Liver (tissue), 9 donors: ENCODE results near the gene MOB3B. TPM values are rescaled to one million over a fixed set of nuclear protein-coding genes. Genes with fewer than 3 reads are reported as not detected.

Source experiments
- DNase-seq: peaks from one replicate; pipeline ENCODE4 v3.0.0-alpha.2; 2017; ENCODE audit warnings: low spot score
- H3K27ac ChIP-seq, 2 donors: one replicate each; pipeline ENCODE4 v1.7.0; 2013; ENCODE audit warnings: inconsistent platforms in 2 of 2, low read length in 2 of 2, control low read depth in 1 of 2, low read depth in 1 of 2, mild to moderate bottlenecking in 1 of 2
- H3K27me3 ChIP-seq, 4 donors: one replicate each; pipeline versions ENCODE4 v1.6.1 to v1.7.0; 2013; ENCODE audit warnings: low read length in 3 of 4, inconsistent platforms in 1 of 4, mild to moderate bottlenecking in 1 of 4, moderate library complexity in 1 of 4; ENCODE audit not compliant: control insufficient read depth in 4 of 4, insufficient read depth in 4 of 4
- H3K36me3 ChIP-seq, 4 donors: one replicate each; pipeline versions ENCODE4 v1.6.1 to v1.7.0; 2013; ENCODE audit warnings: low read length in 3 of 4, mild to moderate bottlenecking in 3 of 4, low read depth in 1 of 4, moderate library complexity in 1 of 4; ENCODE audit not compliant: control insufficient read depth in 4 of 4, insufficient read depth in 3 of 4
- H3K4me1 ChIP-seq, 4 donors: one replicate each; pipeline versions ENCODE4 v1.6.1 to v1.7.0; 2013; ENCODE audit warnings: low read length in 3 of 4, mild to moderate bottlenecking in 3 of 4, moderate library complexity in 1 of 4; ENCODE audit not compliant: control insufficient read depth in 4 of 4, insufficient read depth in 4 of 4
- H3K4me3 ChIP-seq, 3 donors: one replicate each; pipeline versions ENCODE4 v1.6.1 to v1.7.0; 2013; ENCODE audit warnings: low read length in 3 of 3, control low read depth in 1 of 3, low read depth in 1 of 3, mild to moderate bottlenecking in 1 of 3
- H3K9ac ChIP-seq, 2 donors: one replicate each; pipeline ENCODE4 v1.7.0; 2013; ENCODE audit warnings: low read length in 2 of 2, mild to moderate bottlenecking in 2 of 2, moderate library complexity in 2 of 2, control low read depth in 1 of 2, low read depth in 1 of 2
- H3K9me3 ChIP-seq, 4 donors: one replicate each; pipeline versions ENCODE4 v1.6.1 to v1.7.0; 2013; ENCODE audit warnings: low read length in 3 of 4; ENCODE audit not compliant: control insufficient read depth in 4 of 4
- EGR1 ChIP-seq, 2 donors: IDR thresholded peaks; 2 replicates each; pipeline ENCODE4 v1.6.1; 2016 to 2018; ENCODE audit warnings: antibody characterized with exemption in 2 of 2, low read depth in 2 of 2
- FOXA1 ChIP-seq: IDR thresholded peaks from 2 replicates; pipeline ENCODE4 v1.6.1; 2016; ENCODE audit warnings: antibody characterized with exemption
- GABPA ChIP-seq, 2 donors: IDR thresholded peaks in 1 of 2; conservative IDR thresholded peaks in 1 of 2; 2 replicates each; pipeline ENCODE4 v1.6.1; 2016; ENCODE audit warnings: antibody characterized with exemption in 2 of 2, mild to moderate bottlenecking in 1 of 2, moderate library complexity in 1 of 2
- HNF4A ChIP-seq, 2 donors: conservative IDR thresholded peaks; 2 replicates each; pipeline ENCODE4 v1.6.1; 2016; ENCODE audit warnings: antibody characterized with exemption in 2 of 2, mild to moderate bottlenecking in 2 of 2
- HNF4G ChIP-seq: IDR thresholded peaks from 2 replicates; pipeline ENCODE4 v1.6.1; 2016; ENCODE audit warnings: antibody characterized with exemption
- JUND ChIP-seq, 2 donors: IDR thresholded peaks; 2 replicates each; pipeline ENCODE4 v1.6.1; 2016; ENCODE audit warnings: antibody characterized with exemption in 2 of 2
- NR2F2 ChIP-seq: IDR thresholded peaks from 2 replicates; pipeline ENCODE4 v1.6.1; 2016; ENCODE audit warnings: antibody characterized with exemption
- RAD21 ChIP-seq, 2 donors: IDR thresholded peaks; 2 replicates each; pipeline ENCODE4 v1.6.1; 2016; ENCODE audit warnings: antibody characterized with exemption in 2 of 2, mild to moderate bottlenecking in 2 of 2
- RXRA ChIP-seq, 2 donors: IDR thresholded peaks; 2 replicates each; pipeline ENCODE4 v1.6.1; 2017 to 2018; ENCODE audit warnings: antibody characterized with exemption in 2 of 2, mild to moderate bottlenecking in 1 of 2
- SP1 ChIP-seq: IDR thresholded peaks from 2 replicates; pipeline ENCODE4 v1.6.1; 2018; ENCODE audit warnings: antibody characterized with exemption, mild to moderate bottlenecking
- TAF1 ChIP-seq: conservative IDR thresholded peaks from 2 replicates; pipeline ENCODE4 v1.6.1; 2016; ENCODE audit warnings: antibody characterized with exemption, mild to moderate bottlenecking
- YY1 ChIP-seq: IDR thresholded peaks from 2 replicates; pipeline ENCODE4 v1.6.1; 2016; ENCODE audit warnings: antibody characterized with exemption, mild to moderate bottlenecking
- ZBTB33 ChIP-seq: IDR thresholded peaks from 2 replicates; pipeline ENCODE4 v1.6.1; 2016; ENCODE audit warnings: antibody characterized with exemption
- WGBS: extraction: QIAGEN DNeasy Blood & Tissue Kit; methylation state at CpG from one replicate; pipeline ENCODE4 v1.1.7; 2013; 5-methylcytosine and 5-hydroxymethylcytosine counted together
- polyA plus RNA-seq, 2 donors: library from polyadenylated mRNA; stranded (reverse) in 1 of 2; unstranded in 1 of 2; fragments of 200-250 nt in 1 of 2; fragments of >200 nt in 1 of 2; fragmentation: Nextera tagmentation in 1 of 2; extraction: Ambion mirVana in 1 of 2; gene quantifications; one replicate each; pipeline versions ENCODE4 v1.2.1 to v1.2.3, GENCODE V29; 2013 to 2015
- total RNA-seq, 2 donors: library from RNA; depleted of rRNA; stranded (reverse); fragments of >200 nt; gene quantifications; one replicate each; pipeline ENCODE4 v1.2.3, GENCODE V29; 2014
- TF ChIP-seq, protein P1 (sequence below): fragments of 150-350 bp; IDR thresholded peaks from 2 replicates; pipeline ENCODE4 v1.5.1; 2017; ENCODE audit warnings: improper control_type of control experiment, low read depth, low read length; ENCODE audit not compliant: missing input control
- TF ChIP-seq, protein P2 (sequence below): IDR thresholded peaks from 2 replicates; pipeline ENCODE4 v1.6.1; 2016; ENCODE audit warnings: antibody characterized with exemption
- TF ChIP-seq, protein P3 (sequence below): IDR thresholded peaks from 2 replicates; pipeline ENCODE4 v1.6.1; 2016; ENCODE audit warnings: antibody characterized with exemption, mild to moderate bottlenecking
- donor health status: healthy.
- donor health status: healthy.
- donor health status: healthy.
- donor health status: healthy.
- donor health status: healthy.

The MOB3B gene
- total and polyA plus RNA-seq, 4 donors: 0.36 to 1.1 (median 0.76) TPM

- no peak for DNase-seq
- WGBS: 96% methylated on average over 6 of the region's 6 CpGs
These were observed 52.6 kb downstream of the MOB3B start for GRCh38 chr9:27476870-27477515.

GRCh38 chr9:27475057-27475595 lies 54.5 kb downstream of the MOB3B start:
- 87% methylated on average over 7 of the region's 7 CpGs for WGBS
- H3K27me3 ChIP-seq: no peaks in the 10 kb centered on the region
- no peak overlapping the region for H3K9ac ChIP-seq
- no peaks in the 10 kb centered on the region for H3K9me3 ChIP-seq
- H3K27ac ChIP-seq: no peak overlapping the region
- DNase-seq: no peak
- H3K4me3 ChIP-seq: no peak overlapping the region
- H3K36me3 ChIP-seq: no peaks in the 10 kb centered on the region
- no peaks in the 10 kb centered on the region for H3K4me1 ChIP-seq
- no peak for TF ChIP-seq GABPA (IDR thresholded peaks at IDR 0.05 in 1 of 2, conservative IDR thresholded peaks at IDR 0.05 in 1 of 2)
- no peak for TF ChIP-seq JUND (IDR thresholded peaks at IDR 0.05)
- TF ChIP-seq ZBTB33: no peak
- TF ChIP-seq HNF4A (conservative IDR thresholded peaks at IDR 0.05): no peak
- TF ChIP-seq YY1: no peak
- TF ChIP-seq, protein P1, sequence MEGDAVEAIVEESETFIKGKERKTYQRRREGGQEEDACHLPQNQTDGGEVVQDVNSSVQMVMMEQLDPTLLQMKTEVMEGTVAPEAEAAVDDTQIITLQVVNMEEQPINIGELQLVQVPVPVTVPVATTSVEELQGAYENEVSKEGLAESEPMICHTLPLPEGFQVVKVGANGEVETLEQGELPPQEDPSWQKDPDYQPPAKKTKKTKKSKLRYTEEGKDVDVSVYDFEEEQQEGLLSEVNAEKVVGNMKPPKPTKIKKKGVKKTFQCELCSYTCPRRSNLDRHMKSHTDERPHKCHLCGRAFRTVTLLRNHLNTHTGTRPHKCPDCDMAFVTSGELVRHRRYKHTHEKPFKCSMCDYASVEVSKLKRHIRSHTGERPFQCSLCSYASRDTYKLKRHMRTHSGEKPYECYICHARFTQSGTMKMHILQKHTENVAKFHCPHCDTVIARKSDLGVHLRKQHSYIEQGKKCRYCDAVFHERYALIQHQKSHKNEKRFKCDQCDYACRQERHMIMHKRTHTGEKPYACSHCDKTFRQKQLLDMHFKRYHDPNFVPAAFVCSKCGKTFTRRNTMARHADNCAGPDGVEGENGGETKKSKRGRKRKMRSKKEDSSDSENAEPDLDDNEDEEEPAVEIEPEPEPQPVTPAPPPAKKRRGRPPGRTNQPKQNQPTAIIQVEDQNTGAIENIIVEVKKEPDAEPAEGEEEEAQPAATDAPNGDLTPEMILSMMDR: no peak
- no peak for TF ChIP-seq NR2F2
- TF ChIP-seq, protein P2, sequence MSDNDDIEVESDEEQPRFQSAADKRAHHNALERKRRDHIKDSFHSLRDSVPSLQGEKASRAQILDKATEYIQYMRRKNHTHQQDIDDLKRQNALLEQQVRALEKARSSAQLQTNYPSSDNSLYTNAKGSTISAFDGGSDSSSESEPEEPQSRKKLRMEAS: no peak
- no peak for TF ChIP-seq RXRA (IDR thresholded peaks at IDR 0.05)
- TF ChIP-seq FOXA1: no peak
- TF ChIP-seq TAF1: no peak

More at GRCh38 chr9:27476870-27477515, 52.6 kb downstream of the MOB3B start:
- Histone ChIP-seq H3K4me1 (no peaks in the 10 kb centered on the region), H3K36me3 (no peaks in the 10 kb centered on the region), H3K27ac (no peak overlapping the region), H3K27me3 (no peaks in the 10 kb centered on the region), H3K9me3 (no peaks in the 10 kb centered on the region), H3K9ac (no peak overlapping the region), H3K4me3 (no peak overlapping the region)
- TF ChIP-seq FOXA1 (no peak), RXRA (IDR thresholded peaks at IDR 0.05) (no peak), RAD21 (IDR thresholded peaks at IDR 0.05) (no peak), EGR1 (IDR thresholded peaks at IDR 0.05; ENCODE audit: low read depth in 2 of 2) (no peak), HNF4A (conservative IDR thresholded peaks at IDR 0.05) (no peak), SP1 (no peak), GABPA (IDR thresholded peaks at IDR 0.05 in 1 of 2, conservative IDR thresholded peaks at IDR 0.05 in 1 of 2) (no peak), NR2F2 (no peak), HNF4G (no peak), JUND (IDR thresholded peaks at IDR 0.05) (no peak), YY1 (no peak)
- TF ChIP-seq, protein P3, sequence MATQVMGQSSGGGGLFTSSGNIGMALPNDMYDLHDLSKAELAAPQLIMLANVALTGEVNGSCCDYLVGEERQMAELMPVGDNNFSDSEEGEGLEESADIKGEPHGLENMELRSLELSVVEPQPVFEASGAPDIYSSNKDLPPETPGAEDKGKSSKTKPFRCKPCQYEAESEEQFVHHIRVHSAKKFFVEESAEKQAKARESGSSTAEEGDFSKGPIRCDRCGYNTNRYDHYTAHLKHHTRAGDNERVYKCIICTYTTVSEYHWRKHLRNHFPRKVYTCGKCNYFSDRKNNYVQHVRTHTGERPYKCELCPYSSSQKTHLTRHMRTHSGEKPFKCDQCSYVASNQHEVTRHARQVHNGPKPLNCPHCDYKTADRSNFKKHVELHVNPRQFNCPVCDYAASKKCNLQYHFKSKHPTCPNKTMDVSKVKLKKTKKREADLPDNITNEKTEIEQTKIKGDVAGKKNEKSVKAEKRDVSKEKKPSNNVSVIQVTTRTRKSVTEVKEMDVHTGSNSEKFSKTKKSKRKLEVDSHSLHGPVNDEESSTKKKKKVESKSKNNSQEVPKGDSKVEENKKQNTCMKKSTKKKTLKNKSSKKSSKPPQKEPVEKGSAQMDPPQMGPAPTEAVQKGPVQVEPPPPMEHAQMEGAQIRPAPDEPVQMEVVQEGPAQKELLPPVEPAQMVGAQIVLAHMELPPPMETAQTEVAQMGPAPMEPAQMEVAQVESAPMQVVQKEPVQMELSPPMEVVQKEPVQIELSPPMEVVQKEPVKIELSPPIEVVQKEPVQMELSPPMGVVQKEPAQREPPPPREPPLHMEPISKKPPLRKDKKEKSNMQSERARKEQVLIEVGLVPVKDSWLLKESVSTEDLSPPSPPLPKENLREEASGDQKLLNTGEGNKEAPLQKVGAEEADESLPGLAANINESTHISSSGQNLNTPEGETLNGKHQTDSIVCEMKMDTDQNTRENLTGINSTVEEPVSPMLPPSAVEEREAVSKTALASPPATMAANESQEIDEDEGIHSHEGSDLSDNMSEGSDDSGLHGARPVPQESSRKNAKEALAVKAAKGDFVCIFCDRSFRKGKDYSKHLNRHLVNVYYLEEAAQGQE: no peak
- TF ChIP-seq, protein P1: no peak
- TF ChIP-seq, protein P2: no peak
